Right renal pelvis (tissue), 4 donors: Measurements from ENCODE around the gene H1-8. TPM values are rescaled to one million over a fixed set of nuclear protein-coding genes. Genes with fewer than 3 reads are reported as not detected.

Experiments
- polyA plus RNA-seq, 4 donors: library from polyadenylated mRNA; unstranded; fragments of 120-200 nt; gene quantifications; one replicate each; pipeline ENCODE4 v1.2.1, GENCODE V29; 2013; ENCODE audit not compliant: insufficient read length in 4 of 4

The H1-8 gene
- polyA plus RNA-seq, 4 donors = not detected

Other genes starting within 250 kb of the H1-8 start
- gene EFCAB12, start 114.5 kb upstream of the H1-8 start, polyA plus RNA-seq = 1 to 10 TPM; 3.4 to 3.7 (median 3.4) TPM
- gene MBD4, start 103.2 kb upstream of the H1-8 start, polyA plus RNA-seq = 10 to 100 TPM; 42.4 to 56.1 (median 51.2) TPM
- gene IFT122, start 103.0 kb upstream of the H1-8 start, polyA plus RNA-seq = 10 to 100 TPM; 42.1 to 56.8 (median 50.6) TPM
- under 1 TPM; 0.06 to 0.11 (median 0.07) TPM for gene RHO, start 14.5 kb upstream of the H1-8 start, polyA plus RNA-seq
- 100 to 1,000 TPM; 119 to 164 (median 138) TPM for gene PLXND1, start 63.5 kb downstream of the H1-8 start, polyA plus RNA-seq